Motor neuron (in vitro differentiated cells): Measurements from ENCODE around the gene IL22. TPM values are rescaled to one million over a fixed set of nuclear protein-coding genes. Genes with fewer than 3 reads are reported as not detected.

Experiments
- ATAC-seq, 8 experiments: fragments of 200-7000 bp; cut with Tn5 transposase; replicated peaks in 6 of 8; 2 replicates each; pipeline ENCODE4 v1.8.0; 2021; ENCODE audit warnings: mild to moderate bottlenecking in 8 of 8, moderate library complexity in 8 of 8
- H3K27ac ChIP-seq, 2 donors: fragments of 250-450 bp; sonication (Bioruptor Pico); 2 replicates each; pipeline ENCODE4 v1.9.0; 2021; ENCODE audit warnings: antibody characterized with exemption in 2 of 2, mild to moderate bottlenecking in 2 of 2, moderate library complexity in 1 of 2
- H3K4me1 ChIP-seq, 2 donors: fragments of 250-450 bp; sonication (Bioruptor Pico); replicated peaks in 1 of 2; 2 replicates each; pipeline ENCODE4 v1.6.1; 2021; ENCODE audit warnings: antibody characterized with exemption in 2 of 2, mild to moderate bottlenecking in 2 of 2, moderate library complexity in 1 of 2
- H3K4me3 ChIP-seq, 5 donors: fragments of 250-450 bp; sonication (Bioruptor Pico); 2 replicates each; pipeline ENCODE4 v1.9.0; 2021; ENCODE audit warnings: antibody characterized with exemption in 5 of 5, mild to moderate bottlenecking in 5 of 5, moderate library complexity in 4 of 5
- WGBS, 10 experiments: fragments of 450-650 bp; shearing (Covaris generic); methylation state at CpG; one replicate each; pipeline ENCODE4 v1.0.0; 2022; 5-methylcytosine and 5-hydroxymethylcytosine counted together
- in situ Hi-C, 9 experiments: fragments of 400-800 bp; cut with MboI; loops; one replicate each; pipeline ENCODE4 v1.15.0; 2021; ENCODE audit warnings: low sequenced_read_pairs in 9 of 9, low pct_unique_long_range_greater_than_20kb in 2 of 9; ENCODE audit not compliant: unreplicated experiment in 9 of 9
- total RNA-seq, 8 experiments: library from RNA; unstranded; fragments of 300-600 nt; gene quantifications; 2 replicates each; pipeline versions ENCODE4 v1.2.3 to v1.2.4, GENCODE V29; 2022

The IL22 gene, protein sequence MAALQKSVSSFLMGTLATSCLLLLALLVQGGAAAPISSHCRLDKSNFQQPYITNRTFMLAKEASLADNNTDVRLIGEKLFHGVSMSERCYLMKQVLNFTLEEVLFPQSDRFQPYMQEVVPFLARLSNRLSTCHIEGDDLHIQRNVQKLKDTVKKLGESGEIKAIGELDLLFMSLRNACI
- total RNA-seq = under 1 TPM in 1 of 8 experiments, not detected in 7; 0.43 TPM

DNA sequence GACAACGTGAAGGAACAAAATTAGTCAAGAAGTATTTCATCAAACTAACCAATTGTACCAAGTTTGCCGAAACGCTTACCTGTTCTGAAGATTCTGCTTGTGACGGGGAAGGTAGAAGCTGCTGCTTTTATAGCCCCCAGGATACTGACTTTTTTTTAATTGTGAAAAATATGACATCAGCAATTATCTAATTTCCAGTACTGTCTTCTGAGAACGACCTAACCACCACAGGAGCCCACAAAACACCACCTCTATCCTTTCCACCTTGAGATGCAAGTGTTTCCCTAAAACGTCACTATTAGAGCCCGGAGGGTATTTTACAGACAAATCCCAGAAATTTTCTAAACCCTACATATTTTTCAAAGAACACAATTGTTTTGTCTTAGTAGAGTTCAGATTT is at the start of gene IL22:
Gene IL22, minus strand, starts transcription at position 101 of the 400 bp plus-strand sequence. CDS start 156 bp downstream, outside the sequence.
- in situ Hi-C loops = no loop called here
- H3K27ac ChIP-seq = no peak within 1 kb of the TSS
- no peaks in the 10 kb centered on the region for H3K4me1 ChIP-seq
- ATAC-seq = no peak
- no peak within 1 kb of the TSS for H3K4me3 ChIP-seq
- 40 to 96% (median 73%) methylated on average over 1 to 7 of the region's 7 CpGs; no CpG with 5 or more reads in 2 of the 10 experiments for WGBS, 10 experiments

GRCh38 chr12:68297929-68298328 is 44.5 kb upstream of the IL22 start:
- no peak for ATAC-seq
- WGBS, 10 experiments = 50 to 100% (median 89%) methylated on average over 1 to 4 of the region's 4 CpGs; no CpG with 5 or more reads in 2 of the 10 experiments

GRCh38 chr12:68294251-68294650 is 40.8 kb upstream of the IL22 start:
- no peak overlapping the region for H3K27ac ChIP-seq
- in situ Hi-C loops = no loop called here
- WGBS, 10 experiments = 24 to 100% (median 91%) methylated on average over 1 to 2 of the region's 2 CpGs; no CpG with 5 or more reads in 1 of the 10 experiments
- H3K4me1 ChIP-seq = no peaks in the 10 kb centered on the region
- ATAC-seq = no peak
- H3K4me3 ChIP-seq = no peak overlapping the region

More at GRCh38 chr12:68297929-68298328, 44.5 kb upstream of the IL22 start:
- H3K4me3 ChIP-seq = no peak overlapping the region
- no peaks in the 10 kb centered on the region for H3K4me1 ChIP-seq
- in situ Hi-C loops = no loop called here
- no peak overlapping the region for H3K27ac ChIP-seq

DNA sequence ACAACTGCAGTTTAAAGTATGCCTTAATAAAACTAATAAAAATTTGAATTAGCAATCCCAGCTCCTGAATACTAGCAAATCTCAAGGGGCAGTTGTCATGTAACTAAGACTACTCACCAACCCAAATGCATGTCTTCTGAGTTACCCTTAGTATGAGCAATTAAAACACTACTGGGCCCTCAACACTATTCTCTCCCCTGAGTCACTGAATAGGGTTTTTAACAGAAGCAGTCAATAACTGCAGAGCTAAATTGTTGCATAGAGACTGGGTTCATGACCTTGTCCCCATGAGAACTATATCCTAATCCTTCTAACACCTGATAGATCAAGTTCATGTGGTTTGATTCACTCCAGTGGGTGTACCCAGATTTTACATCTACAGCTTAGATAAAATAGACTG is 39.9 kb upstream of the IL22 start:
- no peaks in the 10 kb centered on the region for H3K4me1 ChIP-seq
- H3K27ac ChIP-seq = no peak overlapping the region
- in situ Hi-C loops = no loop called here
- ATAC-seq = no peak
- H3K4me3 ChIP-seq = no peak overlapping the region

DNA sequence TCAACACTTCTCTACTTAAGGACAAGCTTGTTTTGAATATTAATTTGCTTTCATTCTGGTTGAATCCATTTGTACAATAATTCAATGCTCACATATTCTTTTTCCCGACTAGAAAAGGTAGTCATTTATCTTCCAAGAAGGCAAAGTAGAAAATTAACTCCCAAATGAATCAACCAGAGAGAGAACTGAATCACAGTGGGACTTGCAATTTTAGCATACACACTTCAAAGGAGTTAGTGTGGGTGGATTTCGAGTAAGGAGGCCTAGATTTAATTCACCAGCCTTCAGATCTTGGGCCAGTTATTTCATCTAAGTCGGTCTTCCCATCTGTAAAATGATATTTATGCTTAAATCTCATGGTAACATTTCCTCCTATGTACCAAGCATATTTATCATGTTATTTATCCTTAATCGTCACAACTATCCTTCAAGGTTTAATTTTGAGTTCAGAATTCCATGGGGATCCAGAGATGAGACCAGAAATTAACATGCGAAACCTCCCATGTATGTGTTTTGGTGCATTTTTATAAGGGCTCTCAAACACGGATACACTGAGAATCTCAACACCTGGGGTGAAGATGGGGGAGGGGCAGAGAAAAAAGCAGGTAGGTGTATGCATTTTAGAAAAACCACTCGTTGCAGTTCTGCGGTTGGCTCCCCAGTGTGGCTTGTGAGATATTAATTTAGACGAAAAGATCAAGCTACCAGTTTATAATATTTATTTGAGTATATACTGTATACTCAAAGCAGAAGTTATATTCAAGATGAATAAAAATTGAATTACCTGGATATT is 38.9 kb upstream of the IL22 start:
- in situ Hi-C loops = no loop called here
- 39 to 86% (median 62%) methylated on average over 2 to 9 of the region's 9 CpGs for WGBS, 10 experiments
- Histone ChIP-seq H3K4me3 (no peak overlapping the region), H3K4me1 (no peaks in the 10 kb centered on the region), H3K27ac (no peak overlapping the region)
- peak in 2 of 8 experiments; percentile 52 to 53 for ATAC-seq

DNA sequence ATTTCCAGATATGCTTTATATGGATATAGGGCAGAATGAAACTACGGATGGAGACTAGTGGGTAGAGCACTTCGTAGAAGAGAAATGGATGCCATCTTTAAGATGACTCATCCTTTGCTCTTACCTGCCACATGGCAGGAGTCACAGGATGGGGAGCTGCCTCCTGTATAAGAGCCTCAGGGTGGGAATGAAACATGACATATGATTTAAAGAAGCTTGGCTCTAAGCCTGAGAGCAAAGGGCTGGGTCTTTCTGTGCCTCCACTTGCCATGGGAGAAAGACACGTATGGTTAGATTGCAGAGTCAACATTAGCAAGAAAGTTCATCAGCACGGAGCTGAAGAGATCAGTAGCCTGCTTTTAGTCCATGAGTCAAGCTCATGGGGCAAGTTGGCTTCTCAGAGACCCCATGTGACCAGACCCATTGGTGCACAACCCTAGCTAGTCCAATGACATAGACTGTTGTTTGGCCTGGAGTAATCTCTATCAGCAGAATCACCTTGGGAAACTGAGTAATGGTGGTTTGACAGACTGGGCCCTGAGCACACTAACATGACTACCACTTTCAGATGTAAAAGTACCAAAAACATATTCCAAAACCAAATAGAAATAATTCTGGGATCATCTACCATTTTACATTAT is 38.1 kb upstream of the IL22 start:
- no peak for ATAC-seq
- in situ Hi-C loops = no loop called here
- Histone ChIP-seq H3K4me1 (no peaks in the 10 kb centered on the region), H3K27ac (no peak overlapping the region), H3K4me3 (no peak overlapping the region)
- 79 to 100% (median 81%) methylated on average over 1 to 4 of the region's 4 CpGs; no CpG with 5 or more reads in 3 of the 10 experiments for WGBS, 10 experiments

DNA sequence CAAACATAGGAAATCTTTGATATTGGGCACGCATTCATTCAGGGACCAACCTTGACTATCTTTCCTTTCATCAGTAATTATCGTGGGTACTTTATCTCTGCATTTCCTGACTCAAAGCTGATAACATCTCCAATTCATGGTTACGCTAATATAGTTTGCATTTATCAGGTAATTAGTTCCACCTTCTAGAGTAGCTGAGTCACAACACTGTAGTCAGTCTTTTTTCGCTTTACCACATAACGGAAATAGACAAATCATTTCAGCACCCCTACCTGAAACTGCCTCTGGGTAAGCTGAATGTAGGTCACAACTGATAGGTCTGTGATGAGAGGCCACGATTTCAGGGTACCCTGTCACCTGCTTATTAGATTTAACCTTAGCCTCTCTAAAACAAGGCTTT is 36.7 kb upstream of the IL22 start:
- WGBS, 10 experiments = 68 to 100% (median 87%) methylated on average over 1 to 6 of the region's 6 CpGs; no CpG with 5 or more reads in 1 of the 10 experiments
- Histone ChIP-seq H3K27ac (no peak overlapping the region), H3K4me1 (no peaks in the 10 kb centered on the region), H3K4me3 (no peak overlapping the region)
- ATAC-seq = no peak
- in situ Hi-C loops = no loop called here

GRCh38 chr12:68287106-68287505 is 33.7 kb upstream of the IL22 start:
- in situ Hi-C loops = no loop called here
- Histone ChIP-seq H3K4me1 (no peaks in the 10 kb centered on the region), H3K4me3 (no peak overlapping the region), H3K27ac (no peak overlapping the region)
- 0 to 96% (median 91%) methylated on average over 1 to 5 of the region's 5 CpGs for whole genome bisulfite sequencing, 10 experiments
- ATAC-seq = no peak

GRCh38 chr12:68286396-68286795 is 33.0 kb upstream of the IL22 start:
- ATAC-seq = no peak
- 33 to 100% (median 88%) methylated on average over 1 to 3 of the region's 4 CpGs; no CpG with 5 or more reads in 4 of the 10 experiments for WGBS, 10 experiments
- no peaks in the 10 kb centered on the region for H3K4me1 ChIP-seq
- no peak overlapping the region for H3K4me3 ChIP-seq
- H3K27ac ChIP-seq = no peak overlapping the region
- in situ Hi-C loops = no loop called here

DNA sequence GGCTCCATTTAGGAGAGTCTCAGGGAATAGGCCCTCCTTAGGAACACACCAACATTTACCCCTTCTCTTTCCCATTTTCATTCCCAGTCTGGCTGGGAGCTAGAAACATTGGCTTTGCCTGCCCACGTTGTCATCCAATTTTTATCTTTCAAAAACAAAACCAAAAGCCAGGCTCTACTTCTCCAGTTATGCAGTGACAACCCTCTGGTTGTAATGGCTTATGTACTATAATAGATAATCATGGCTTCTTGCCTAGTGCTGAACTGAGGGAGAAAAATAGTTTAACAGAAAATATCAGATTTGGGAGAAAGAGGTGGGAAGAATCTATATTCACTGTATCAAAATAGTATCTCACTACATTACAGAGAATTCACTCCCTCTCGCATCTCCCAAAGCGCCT is 32.1 kb upstream of the IL22 start:
- WGBS, 10 experiments = 0 to 100% (median 67%) methylated on average over 1 to 3 of the region's 3 CpGs; no CpG with 5 or more reads in 3 of the 10 experiments

GRCh38 chr12:68281322-68282077 is 28.1 kb upstream of the IL22 start:
- Histone ChIP-seq H3K27ac (no peak overlapping the region), H3K4me3 (no peak overlapping the region), H3K4me1 (no peaks in the 10 kb centered on the region)
- in situ Hi-C loops = no loop called here
- WGBS, 10 experiments = 67 to 100% (median 91%) methylated on average over 1 to 4 of the region's 4 CpGs; no CpG with 5 or more reads in 2 of the 10 experiments
- ATAC-seq = no peak

More for the DNA sequence above, 32.1 kb upstream of the IL22 start:
- ATAC-seq = no peak
- no peaks in the 10 kb centered on the region for H3K4me1 ChIP-seq
- in situ Hi-C loops = no loop called here
- no peak overlapping the region for H3K27ac ChIP-seq
- H3K4me3 ChIP-seq = no peak overlapping the region

DNA sequence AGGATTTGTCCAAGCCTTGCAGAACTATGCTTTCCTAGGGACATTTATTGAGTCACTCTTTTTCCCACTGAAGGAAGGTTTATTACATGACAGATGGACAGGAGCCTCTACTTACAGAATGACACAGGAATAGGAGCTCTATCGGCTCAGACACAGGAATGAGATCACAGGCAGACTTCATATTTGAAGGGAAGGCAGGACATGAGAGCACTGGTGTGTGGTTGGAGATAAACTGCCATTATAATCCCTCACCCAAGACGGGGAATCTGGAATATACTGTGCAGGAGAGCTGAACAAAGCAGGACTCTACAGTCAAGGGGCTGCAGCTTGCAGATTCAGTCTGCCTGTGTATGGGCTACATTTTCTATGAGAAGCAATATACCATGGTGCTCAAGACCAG is 26.8 kb upstream of the IL22 start:
- 64 to 100% (median 89%) methylated on average over 1 to 2 of the region's 2 CpGs; no CpG with 5 or more reads in 6 of the 10 experiments for WGBS, 10 experiments
- no peaks in the 10 kb centered on the region for H3K4me1 ChIP-seq
- no peak overlapping the region for H3K4me3 ChIP-seq
- ATAC-seq = no peak
- in situ Hi-C loops = no loop called here
- no peak overlapping the region for H3K27ac ChIP-seq
